ENCODE results near the gene PAM. TPM values are rescaled to one million over a fixed set of nuclear protein-coding genes. Genes with fewer than 3 reads are reported as not detected.

Gene PAM
- total RNA-seq, 3 donors from 2014 or later: 159 to 227 (median 193) TPM

GRCh38 chr5:102863764-102864560 is 108.9 kb downstream of the PAM start:
- Histone ChIP-seq H3K9me3 (no peaks in the 10 kb centered on the region), H3K27me3 (no peaks in the 10 kb centered on the region), H3K27ac (no peak overlapping the region), H3K4me3 (no peak overlapping the region), H3K4me1 (no peaks in the 10 kb centered on the region), H3K36me3 (no peaks in the 10 kb centered on the region)
- no peak for TF ChIP-seq CTCF (IDR thresholded peaks at IDR 0.05)
- TF ChIP-seq POLR2A (IDR thresholded peaks at IDR 0.05): no peak
- no peak for TF ChIP-seq POLR2AphosphoS5 (IDR thresholded peaks at IDR 0.05)
- intact Hi-C loops (cut with DNase I; ENCODE audit: low total_unique reads): no loop called here
- DNase-seq (ENCODE audit: low spot score in 2 of 2): no peak

GRCh38 chr5:102865171-102865509 is 110.0 kb downstream of the PAM start:
- TF ChIP-seq POLR2AphosphoS5 (IDR thresholded peaks at IDR 0.05) (no peak), CTCF (IDR thresholded peaks at IDR 0.05) (no peak), POLR2A (IDR thresholded peaks at IDR 0.05) (no peak)
- no peaks in the 10 kb centered on the region for H3K27me3 ChIP-seq
- intact Hi-C loops (cut with DNase I; ENCODE audit: low total_unique reads): no loop called here
- H3K4me3 ChIP-seq: peak overlapping the region; percentile 70 to 80 (median 79)
- no peaks in the 10 kb centered on the region for H3K36me3 ChIP-seq
- DNase-seq (ENCODE audit: low spot score in 2 of 2): no peak
- peak overlapping the region; percentile 86 for H3K27ac ChIP-seq
- H3K9me3 ChIP-seq: no peaks in the 10 kb centered on the region
- no peaks in the 10 kb centered on the region for H3K4me1 ChIP-seq

GRCh38 chr5:102865510-102866236 is 110.6 kb downstream of the PAM start:
- H3K4me1 ChIP-seq: no peaks in the 10 kb centered on the region
- no peak for DNase-seq (ENCODE audit: low spot score in 2 of 2)

GRCh38 chr5:102866237-102866600 is 111.1 kb downstream of the PAM start:
- intact Hi-C loops (cut with DNase I; ENCODE audit: low total_unique reads): no loop called here
- TF ChIP-seq POLR2AphosphoS5 (IDR thresholded peaks at IDR 0.05): no peak
- no peaks in the 10 kb centered on the region for H3K4me1 ChIP-seq
- no peaks in the 10 kb centered on the region for H3K27me3 ChIP-seq
- DNase-seq (ENCODE audit: low spot score in 2 of 2): no peak
- peak overlapping the region; percentile 70 to 80 (median 79) for H3K4me3 ChIP-seq
- H3K27ac ChIP-seq: peak overlapping the region; percentile 86
- no peaks in the 10 kb centered on the region for H3K9me3 ChIP-seq
- no peaks in the 10 kb centered on the region for H3K36me3 ChIP-seq

More at GRCh38 chr5:102865510-102866236, 110.6 kb downstream of the PAM start:
- H3K4me3 ChIP-seq: peak overlapping the region; percentile 70 to 80 (median 79)
- no peaks in the 10 kb centered on the region for H3K27me3 ChIP-seq
- intact Hi-C loops (cut with DNase I; ENCODE audit: low total_unique reads): no loop called here
- H3K36me3 ChIP-seq: no peaks in the 10 kb centered on the region
- TF ChIP-seq POLR2AphosphoS5 (IDR thresholded peaks at IDR 0.05) (peak in 2 of 3 donors; percentile 7 to 8), POLR2A (IDR thresholded peaks at IDR 0.05) (no peak)
- H3K9me3 ChIP-seq: no peaks in the 10 kb centered on the region
- peak overlapping the region; percentile 86 for H3K27ac ChIP-seq

GRCh38 chr5:102867992-102868662 is 113.0 kb downstream of the PAM start:
- no peak overlapping the region for H3K27ac ChIP-seq
- no peaks in the 10 kb centered on the region for H3K9me3 ChIP-seq
- no peaks in the 10 kb centered on the region for H3K4me1 ChIP-seq
- DNase-seq (ENCODE audit: low spot score in 2 of 2): no peak
- H3K36me3 ChIP-seq: no peaks in the 10 kb centered on the region
- no peaks in the 10 kb centered on the region for H3K27me3 ChIP-seq
- intact Hi-C loops (cut with DNase I; ENCODE audit: low total_unique reads): no loop called here
- no peak overlapping the region for H3K4me3 ChIP-seq
- TF ChIP-seq POLR2A (IDR thresholded peaks at IDR 0.05) (no peak), CTCF (IDR thresholded peaks at IDR 0.05) (no peak), POLR2AphosphoS5 (IDR thresholded peaks at IDR 0.05) (no peak)

All from breast epithelium (tissue), 4 donors.